MCF 10A (cell line): Measurements from ENCODE around the gene GUCA2A. TPM values are rescaled to one million over a fixed set of nuclear protein-coding genes. Genes with fewer than 3 reads are reported as not detected.

Experiments
- BruUV-seq: library from RNA; stranded (reverse); fragments of 400-500 nt; replicated peaks from 2 replicates; lab custom pipeline; 2021; lab: Mats Ljungman, UMichigan
- CTCF ChIA-PET: fragments of 300-600 bp; sonication (Branson Sonifier 250); formaldehyde crosslinking; extraction: SDS; loops from one replicate; lab custom pipeline; 2021; ENCODE audit warnings: antibody characterized with exemption, inconsistent platforms; lab: Yijun Ruan, JAX
- POLR2A ChIA-PET: fragments of 300-600, 350-650 bp; sonication (Branson Sonifier 250); formaldehyde crosslinking; extraction: SDS; loops from one replicate; lab custom pipeline; 2020; ENCODE audit warnings: antibody characterized with exemption, inconsistent platforms; lab: Yijun Ruan, JAX
- DNase-seq: peaks from one replicate; pipeline ENCODE4 v3.0.0-alpha.2; 2018; ENCODE audit not compliant: unreplicated experiment
- H3K27ac Mint-ChIP-seq: one replicate; pipeline ENCODE4 v1.8.0; 2022; ENCODE audit warnings: mild to moderate bottlenecking, low read depth, mixed read lengths; ENCODE audit not compliant: unreplicated experiment
- H3K27me3 Mint-ChIP-seq: one replicate; pipeline ENCODE4 v1.8.0; 2022; ENCODE audit warnings: mixed read lengths; ENCODE audit not compliant: insufficient read depth, unreplicated experiment
- H3K36me3 Mint-ChIP-seq: one replicate; pipeline ENCODE4 v1.8.0; 2022; ENCODE audit warnings: mild to moderate bottlenecking, moderate library complexity, mixed read lengths; ENCODE audit not compliant: insufficient read depth, unreplicated experiment
- H3K4me1 Mint-ChIP-seq: one replicate; pipeline ENCODE4 v1.8.0; 2022; ENCODE audit warnings: mixed read lengths; ENCODE audit not compliant: insufficient read depth, unreplicated experiment
- H3K4me3 Mint-ChIP-seq: one replicate; pipeline ENCODE4 v1.8.0; 2022; ENCODE audit warnings: mild to moderate bottlenecking, moderate library complexity, mixed read lengths; ENCODE audit not compliant: unreplicated experiment
- H3K9me3 Mint-ChIP-seq: one replicate; pipeline ENCODE4 v1.8.0; 2022; ENCODE audit warnings: mixed read lengths; ENCODE audit not compliant: unreplicated experiment
- intact Hi-C: fragments of 100-400 bp; cut with micrococcal nuclease; formaldehyde crosslinking; loops from 2 replicates; pipeline ENCODE4 v1.14.1; 2022
- total RNA-seq: library from RNA; stranded (reverse); gene quantifications from 2 replicates; pipeline ENCODE4 v1.2.3, GENCODE V29; 2022
- TF ChIP-seq, protein P1 (sequence below): fragments of 200-600 bp; IDR thresholded peaks from one replicate; pipeline ENCODE4 v1.8.0; 2022; ENCODE audit warnings: antibody characterized with exemption, mild to moderate bottlenecking; ENCODE audit not compliant: unreplicated experiment

The GUCA2A gene
- total RNA-seq, 1 experiment from 2014 or later, result not detected

DNA sequence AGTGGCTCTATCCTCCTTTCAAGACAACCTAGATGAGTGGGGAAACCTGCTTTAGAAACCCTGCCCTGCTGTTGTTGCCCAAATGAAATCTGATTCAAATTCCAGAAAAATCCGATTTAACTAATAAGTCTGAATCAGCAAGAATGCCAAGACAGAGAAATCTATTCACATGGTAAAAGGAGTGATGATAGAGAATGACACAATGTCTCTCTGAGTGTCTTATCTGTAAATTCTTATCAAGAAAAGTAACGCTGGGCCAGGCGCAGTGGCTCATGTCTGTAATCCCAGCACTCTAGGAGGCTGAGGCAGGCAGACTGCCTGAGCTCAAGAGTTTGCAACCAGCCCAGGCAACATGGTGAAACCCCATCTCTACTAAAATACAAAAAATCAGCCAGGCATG lies 13.7 kb upstream of the GUCA2A start:
- POLR2A ChIA-PET, result interaction anchor here (0.9 kb wide), 1 partner anchor 31 kb away, joined by 3 read pairs; no protein-coding TSS in a partner anchor
- no peak overlapping the region for H3K27ac Mint-ChIP-seq
- peaks cover 29% of the 10 kb centered on the region for H3K36me3 Mint-ChIP-seq
- CTCF ChIA-PET, result interaction anchor here (0.6 to 0.9 kb wide), 4 partner anchors 123 to 884 kb away, joined by 3 to 4 read pairs (median 3); no protein-coding TSS in a partner anchor
- no peak for DNase-seq
- intact Hi-C loops, result no loop called here
- H3K4me1 Mint-ChIP-seq, result peaks cover 23% of the 10 kb centered on the region
- no peak overlapping the region for H3K4me3 Mint-ChIP-seq
- no TSS peak for BruUV-seq
- H3K27me3 Mint-ChIP-seq, result no peaks in the 10 kb centered on the region
- H3K9me3 Mint-ChIP-seq, result no peaks in the 10 kb centered on the region
- TF ChIP-seq, protein P1, sequence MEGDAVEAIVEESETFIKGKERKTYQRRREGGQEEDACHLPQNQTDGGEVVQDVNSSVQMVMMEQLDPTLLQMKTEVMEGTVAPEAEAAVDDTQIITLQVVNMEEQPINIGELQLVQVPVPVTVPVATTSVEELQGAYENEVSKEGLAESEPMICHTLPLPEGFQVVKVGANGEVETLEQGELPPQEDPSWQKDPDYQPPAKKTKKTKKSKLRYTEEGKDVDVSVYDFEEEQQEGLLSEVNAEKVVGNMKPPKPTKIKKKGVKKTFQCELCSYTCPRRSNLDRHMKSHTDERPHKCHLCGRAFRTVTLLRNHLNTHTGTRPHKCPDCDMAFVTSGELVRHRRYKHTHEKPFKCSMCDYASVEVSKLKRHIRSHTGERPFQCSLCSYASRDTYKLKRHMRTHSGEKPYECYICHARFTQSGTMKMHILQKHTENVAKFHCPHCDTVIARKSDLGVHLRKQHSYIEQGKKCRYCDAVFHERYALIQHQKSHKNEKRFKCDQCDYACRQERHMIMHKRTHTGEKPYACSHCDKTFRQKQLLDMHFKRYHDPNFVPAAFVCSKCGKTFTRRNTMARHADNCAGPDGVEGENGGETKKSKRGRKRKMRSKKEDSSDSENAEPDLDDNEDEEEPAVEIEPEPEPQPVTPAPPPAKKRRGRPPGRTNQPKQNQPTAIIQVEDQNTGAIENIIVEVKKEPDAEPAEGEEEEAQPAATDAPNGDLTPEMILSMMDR, result no peak

DNA sequence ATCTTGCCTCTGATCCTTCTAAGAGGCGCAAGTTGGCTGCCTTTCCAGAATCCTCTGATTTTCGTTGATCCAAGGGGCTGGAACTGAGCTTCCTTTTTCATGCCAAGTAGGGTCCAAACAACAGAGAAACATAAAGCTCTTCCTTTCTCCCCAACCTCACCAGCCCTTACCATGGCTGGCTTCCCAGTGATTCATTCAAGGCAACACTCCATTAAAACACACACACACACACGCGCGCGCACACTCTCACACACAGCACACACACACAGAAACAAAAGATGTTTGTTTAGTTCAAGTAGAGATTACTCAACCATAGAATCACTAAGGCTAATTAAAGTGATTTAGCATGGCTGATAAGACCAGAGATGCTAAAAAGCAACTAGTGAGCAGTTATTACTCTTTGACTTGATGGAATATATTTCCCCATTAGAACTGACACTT lies 13.0 kb upstream of the GUCA2A start:
- H3K27me3 Mint-ChIP-seq, result no peaks in the 10 kb centered on the region
- no TSS peak for BruUV-seq

DNA sequence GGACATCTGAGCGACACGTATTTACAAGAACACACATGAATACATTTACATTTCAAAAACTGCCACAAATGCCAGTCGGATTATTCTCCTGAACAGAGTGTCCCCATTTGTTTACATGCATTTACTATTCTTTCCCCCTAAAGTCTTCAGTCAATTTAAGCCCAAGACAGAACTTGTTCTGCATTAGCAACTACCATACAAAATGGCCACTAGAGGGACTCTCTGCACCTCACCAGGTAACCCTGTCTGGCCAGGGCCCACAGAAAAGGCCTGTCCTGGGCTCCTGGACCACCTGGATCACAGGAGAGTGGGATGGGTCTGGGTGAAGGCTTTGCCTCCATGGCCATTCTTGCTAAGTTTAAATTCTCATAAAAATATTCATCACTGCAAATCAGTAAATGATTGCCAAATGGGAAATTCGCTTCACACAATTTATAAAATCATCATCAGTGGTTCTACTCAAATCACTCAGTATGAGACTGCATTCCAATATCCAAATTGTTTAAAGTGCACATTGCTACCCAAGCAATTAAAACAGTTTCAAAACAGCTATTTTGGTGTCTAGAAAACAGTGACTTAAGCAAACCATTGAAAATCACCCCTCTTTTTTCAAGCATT lies 12.5 kb upstream of the GUCA2A start:
- BruUV-seq, result no TSS peak
- Mint-ChIP-seq H3K4me3 (no peak overlapping the region), H3K27me3 (no peaks in the 10 kb centered on the region), H3K36me3 (peaks cover 24% of the 10 kb centered on the region), H3K9me3 (no peaks in the 10 kb centered on the region), H3K4me1 (peaks cover 23% of the 10 kb centered on the region), H3K27ac (no peak overlapping the region)
- TF ChIP-seq, protein P1, result peak; percentile 73
- ChIA-PET CTCF (interaction anchor here (0.5 to 1.7 kb wide), 9 partner anchors 8 to 280 kb away, joined by 3 to 5 read pairs (median 4); no protein-coding TSS in a partner anchor), POLR2A (interaction anchor here (0.6 to 1.1 kb wide), 4 partner anchors 25 to 159 kb away, joined by 3 read pairs; no protein-coding TSS in a partner anchor)
- intact Hi-C loops, result loop anchor here (1.0 to 2.0 kb wide), 2 partner anchors 157 to 286 kb away; partner anchors contain the start of gene CCDC30
- peak; percentile 57 for DNase-seq

More for the DNA sequence above, 13.0 kb upstream of the GUCA2A start:
- ChIA-PET POLR2A (interaction anchor here (0.6 to 0.7 kb wide), 3 partner anchors 25 to 158 kb away, joined by 3 read pairs; no protein-coding TSS in a partner anchor), CTCF (interaction anchor here (0.5 to 1.7 kb wide), 9 partner anchors 9 to 279 kb away, joined by 3 to 5 read pairs (median 4); no protein-coding TSS in a partner anchor)
- H3K9me3 Mint-ChIP-seq, result no peaks in the 10 kb centered on the region
- H3K4me3 Mint-ChIP-seq, result no peak overlapping the region
- TF ChIP-seq, protein P1, result no peak
- peaks cover 26% of the 10 kb centered on the region for H3K36me3 Mint-ChIP-seq
- intact Hi-C loops, result loop anchor here (1.0 to 2.0 kb wide), 2 partner anchors 157 to 285 kb away; partner anchors contain the start of gene CCDC30
- DNase-seq, result peak; percentile 48
- H3K4me1 Mint-ChIP-seq, result peaks cover 23% of the 10 kb centered on the region
- no peak overlapping the region for H3K27ac Mint-ChIP-seq
